ENCODE data around the gene TNK2. TPM values are rescaled to one million over a fixed set of nuclear protein-coding genes. Genes with fewer than 3 reads are reported as not detected.

TNK2 gene
- total RNA-seq, 1 donor from 2014 or later, result 56.7 TPM

DNA sequence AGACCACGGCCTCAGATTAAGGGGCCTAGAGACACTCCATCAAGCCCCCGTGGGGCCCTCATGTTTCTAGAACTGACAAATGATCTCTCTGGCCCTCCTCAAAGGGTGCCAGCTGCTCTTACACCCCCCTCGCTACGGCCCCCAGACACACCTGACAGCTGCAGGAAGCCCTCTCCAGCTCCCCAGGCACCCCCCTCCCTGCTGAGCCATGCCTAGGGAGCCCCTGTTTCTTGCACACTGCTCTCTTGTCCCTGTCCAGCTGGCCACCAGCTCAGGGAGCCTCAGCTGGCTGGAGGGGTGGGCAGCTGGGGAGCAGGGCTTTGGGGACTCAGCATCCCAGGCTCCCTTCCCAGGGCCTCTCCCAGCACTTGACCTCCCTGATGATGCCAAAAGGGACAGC lies 14.8 kb downstream of the TNK2 start:
- DNase-seq, result no peak
- H3K4me1 ChIP-seq, result peaks cover 57% of the 10 kb centered on the region
- no peak for ATAC-seq
- H3K9me3 ChIP-seq, result no peaks in the 10 kb centered on the region
- no peaks in the 10 kb centered on the region for H3K36me3 ChIP-seq
- intact Hi-C loops (cut with DNase I), result no loop called here
- TF ChIP-seq, protein P1, sequence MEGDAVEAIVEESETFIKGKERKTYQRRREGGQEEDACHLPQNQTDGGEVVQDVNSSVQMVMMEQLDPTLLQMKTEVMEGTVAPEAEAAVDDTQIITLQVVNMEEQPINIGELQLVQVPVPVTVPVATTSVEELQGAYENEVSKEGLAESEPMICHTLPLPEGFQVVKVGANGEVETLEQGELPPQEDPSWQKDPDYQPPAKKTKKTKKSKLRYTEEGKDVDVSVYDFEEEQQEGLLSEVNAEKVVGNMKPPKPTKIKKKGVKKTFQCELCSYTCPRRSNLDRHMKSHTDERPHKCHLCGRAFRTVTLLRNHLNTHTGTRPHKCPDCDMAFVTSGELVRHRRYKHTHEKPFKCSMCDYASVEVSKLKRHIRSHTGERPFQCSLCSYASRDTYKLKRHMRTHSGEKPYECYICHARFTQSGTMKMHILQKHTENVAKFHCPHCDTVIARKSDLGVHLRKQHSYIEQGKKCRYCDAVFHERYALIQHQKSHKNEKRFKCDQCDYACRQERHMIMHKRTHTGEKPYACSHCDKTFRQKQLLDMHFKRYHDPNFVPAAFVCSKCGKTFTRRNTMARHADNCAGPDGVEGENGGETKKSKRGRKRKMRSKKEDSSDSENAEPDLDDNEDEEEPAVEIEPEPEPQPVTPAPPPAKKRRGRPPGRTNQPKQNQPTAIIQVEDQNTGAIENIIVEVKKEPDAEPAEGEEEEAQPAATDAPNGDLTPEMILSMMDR (IDR thresholded peaks at IDR 0.05), result no peak
- H3K27me3 ChIP-seq (ENCODE audit: low read depth), result no peaks in the 10 kb centered on the region
- no peak overlapping the region for H3K4me3 ChIP-seq
- peak overlapping the region; percentile 59 for H3K27ac ChIP-seq

DNA sequence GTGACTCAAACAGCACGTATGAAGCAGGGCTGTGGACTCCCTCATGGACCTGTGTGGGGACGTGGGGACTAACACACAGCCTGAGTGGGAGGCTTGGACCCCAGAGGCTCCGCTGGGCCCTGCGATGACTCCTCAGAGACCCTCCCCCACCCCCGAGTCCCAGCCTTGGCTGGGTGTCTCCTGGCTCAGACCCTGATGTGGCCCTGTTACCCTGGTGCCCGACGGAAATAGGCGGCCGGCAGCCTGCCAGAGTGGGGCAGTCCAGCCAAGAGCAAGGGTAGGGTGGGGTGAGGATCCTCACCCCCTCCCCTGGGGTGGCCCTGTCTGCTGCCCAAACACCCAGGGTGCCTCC lies 15.3 kb downstream of the TNK2 start:
- peak overlapping the region; percentile 42 for H3K4me3 ChIP-seq
- no peaks in the 10 kb centered on the region for H3K9me3 ChIP-seq
- intact Hi-C loops (cut with DNase I), result no loop called here
- peaks cover 3% of the 10 kb centered on the region for H3K36me3 ChIP-seq
- ATAC-seq (no peak), DNase-seq (no peak)
- peak overlapping the region; percentile 59 for H3K27ac ChIP-seq
- TF ChIP-seq, protein P1 (IDR thresholded peaks at IDR 0.05), result no peak
- H3K27me3 ChIP-seq (ENCODE audit: low read depth), result no peaks in the 10 kb centered on the region
- peaks cover 57% of the 10 kb centered on the region for H3K4me1 ChIP-seq

DNA sequence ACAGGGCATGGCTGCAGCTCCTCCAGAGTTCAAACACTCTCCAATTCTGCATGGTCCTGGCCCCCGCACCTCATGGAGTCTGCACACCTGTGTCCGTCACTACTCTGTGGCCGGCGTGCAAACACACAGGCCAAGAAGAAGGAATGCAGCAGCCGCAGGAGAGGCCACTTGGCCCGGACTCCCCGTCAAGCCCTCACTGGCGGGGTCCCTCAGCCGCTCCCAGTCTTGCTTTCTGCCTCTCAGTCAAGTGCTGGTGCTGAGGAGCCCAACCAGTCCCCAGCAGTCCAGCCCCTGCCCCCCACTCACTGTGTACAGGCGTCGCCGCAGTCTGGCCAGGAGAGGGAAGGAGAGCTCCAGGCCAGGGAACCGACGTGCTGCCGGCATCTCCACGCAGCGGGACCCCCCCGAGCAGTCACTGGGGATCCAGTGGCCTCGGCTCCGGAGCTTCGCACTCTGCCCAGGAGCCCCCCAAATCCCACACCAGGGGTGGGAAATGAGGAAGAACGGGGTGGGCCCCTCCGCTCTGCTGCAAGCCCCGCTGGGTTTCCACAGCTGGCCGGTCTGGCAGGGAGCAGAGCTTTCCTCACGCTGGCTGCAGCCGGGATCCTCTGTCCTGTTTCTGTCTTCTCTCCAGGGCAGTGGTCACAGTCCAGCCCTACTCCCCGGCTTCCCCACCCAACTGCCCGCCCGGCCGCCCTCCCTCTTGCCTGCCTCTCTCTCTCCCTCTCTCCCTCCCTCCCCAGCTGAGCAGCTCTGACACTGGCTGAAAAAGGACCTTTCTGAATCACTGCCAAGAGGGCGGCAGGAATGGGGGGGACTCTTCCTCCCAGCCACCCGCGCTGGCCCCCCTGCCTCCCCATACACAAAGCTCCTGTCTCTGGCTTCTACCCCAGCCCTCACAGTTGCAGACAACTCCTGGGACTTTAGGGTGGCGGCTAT lies 16.0 kb downstream of the TNK2 start:
- Histone ChIP-seq H3K4me1 (peaks cover 56% of the 10 kb centered on the region), H3K27me3 (ENCODE audit: low read depth) (no peaks in the 10 kb centered on the region), H3K36me3 (peaks cover 9% of the 10 kb centered on the region), H3K9me3 (no peaks in the 10 kb centered on the region), H3K4me3 (peak overlapping the region; percentile 42), H3K27ac (peak overlapping the region; percentile 59)
- ATAC-seq (peak; percentile 38 to 65), DNase-seq (peak; percentile 77)
- TF ChIP-seq, protein P1 (IDR thresholded peaks at IDR 0.05), result no peak
- intact Hi-C loops (cut with DNase I), result no loop called here

DNA sequence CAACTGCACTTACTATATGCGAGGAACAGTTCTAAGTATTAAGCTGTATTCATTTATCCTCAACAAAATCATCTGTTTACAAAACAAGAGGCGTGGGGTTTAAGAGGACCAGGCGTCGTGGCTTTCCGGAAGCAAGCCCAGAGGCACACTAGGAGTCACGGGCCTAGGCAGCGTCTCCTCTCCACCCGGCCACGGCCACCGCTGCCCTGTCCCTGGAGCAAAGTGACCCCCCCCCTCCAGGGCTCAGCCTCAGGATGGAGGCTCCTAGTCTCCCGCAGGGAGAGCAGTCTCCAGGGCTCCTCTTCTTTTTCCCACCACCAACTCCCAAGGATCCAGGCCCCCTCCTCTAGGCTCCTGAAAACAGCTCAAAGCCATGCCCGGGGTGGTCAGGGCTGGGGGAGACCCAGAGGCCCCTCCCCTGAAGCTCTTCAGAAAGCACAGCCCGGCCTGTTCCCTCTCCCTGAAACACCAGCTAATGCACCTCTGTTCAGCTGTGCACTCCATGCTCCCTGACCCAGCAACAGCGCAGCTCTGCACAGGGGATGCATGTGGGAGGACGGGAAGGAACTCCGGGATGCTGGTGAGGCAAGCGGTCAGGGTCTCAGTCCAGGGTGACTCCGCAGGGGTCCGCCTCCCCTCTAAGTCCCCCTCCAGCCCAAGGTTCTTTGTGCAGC lies 16.8 kb downstream of the TNK2 start:
- TF ChIP-seq, protein P1 (IDR thresholded peaks at IDR 0.05), result no peak
- peaks cover 14% of the 10 kb centered on the region for H3K36me3 ChIP-seq
- H3K27ac ChIP-seq, result no peak overlapping the region
- intact Hi-C loops (cut with DNase I), result no loop called here
- peak overlapping the region; percentile 42 for H3K4me3 ChIP-seq
- no peak for DNase-seq
- no peak for ATAC-seq
- H3K9me3 ChIP-seq, result no peaks in the 10 kb centered on the region
- H3K4me1 ChIP-seq, result peaks cover 48% of the 10 kb centered on the region
- no peaks in the 10 kb centered on the region for H3K27me3 ChIP-seq (ENCODE audit: low read depth)

DNA sequence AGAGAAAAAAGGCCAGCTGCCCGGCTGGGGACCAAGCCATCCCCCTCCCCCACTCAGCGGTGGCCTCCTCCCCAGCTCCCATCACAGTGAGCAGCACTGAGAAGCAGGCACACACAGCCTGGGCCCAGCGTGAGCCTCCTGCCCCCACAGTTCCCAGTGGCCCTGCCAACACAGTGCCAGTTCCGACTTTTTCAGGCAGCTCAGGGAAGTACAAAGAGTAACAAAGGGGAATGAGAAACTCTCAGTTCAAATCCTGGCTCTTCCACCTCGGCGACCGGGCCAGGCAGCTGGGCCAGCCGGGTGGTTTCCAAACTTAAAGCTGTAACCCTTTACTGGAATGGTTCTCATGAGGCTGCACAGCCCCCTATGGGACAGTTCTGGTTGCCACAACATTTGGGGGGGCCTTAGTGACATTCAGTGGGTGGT lies 18.5 kb downstream of the TNK2 start:
- TF ChIP-seq, protein P1 (IDR thresholded peaks at IDR 0.05), result no peak
- intact Hi-C loops (cut with DNase I), result no loop called here
- Histone ChIP-seq H3K4me3 (no peak overlapping the region), H3K4me1 (peaks cover 49% of the 10 kb centered on the region), H3K36me3 (peaks cover 19% of the 10 kb centered on the region), H3K9me3 (no peaks in the 10 kb centered on the region), H3K27ac (no peak overlapping the region), H3K27me3 (ENCODE audit: low read depth) (no peaks in the 10 kb centered on the region)
- DNase-seq, result no peak
- ATAC-seq, result no peak

Measured in lower lobe of right lung (tissue), 2 donors.